Astrocyte of the spinal cord (primary cell): ENCODE results near the gene FAM163A.

ENCODE experiments used
- DNase-seq: peaks from one replicate; pipeline ENCODE4 v3.0.0; 2011; ENCODE audit warnings: low read depth, low spot score
- H3K4me3 ChIP-seq: 2 replicates; pipeline ENCODE4 v1.5.1; 2011; ENCODE audit warnings: low read depth, mild to moderate bottlenecking, low read length, moderate library complexity
- in situ Hi-C: cut with HindIII; loops from 2 replicates; pipeline ENCODE4 v1.10.0; 2017; ENCODE audit warnings: low sequenced_read_pairs
- TF ChIP-seq, protein P1 (sequence below): IDR thresholded peaks from 2 replicates; pipeline ENCODE4 v1.5.1; 2012; ENCODE audit warnings: low read depth, mild to moderate bottlenecking, low read length, inconsistent platforms

Gene FAM163A

GRCh38 chr1:179774566-179774965 is 31.5 kb downstream of the FAM163A start:
- DNase-seq: no peak
- TF ChIP-seq, protein P1, sequence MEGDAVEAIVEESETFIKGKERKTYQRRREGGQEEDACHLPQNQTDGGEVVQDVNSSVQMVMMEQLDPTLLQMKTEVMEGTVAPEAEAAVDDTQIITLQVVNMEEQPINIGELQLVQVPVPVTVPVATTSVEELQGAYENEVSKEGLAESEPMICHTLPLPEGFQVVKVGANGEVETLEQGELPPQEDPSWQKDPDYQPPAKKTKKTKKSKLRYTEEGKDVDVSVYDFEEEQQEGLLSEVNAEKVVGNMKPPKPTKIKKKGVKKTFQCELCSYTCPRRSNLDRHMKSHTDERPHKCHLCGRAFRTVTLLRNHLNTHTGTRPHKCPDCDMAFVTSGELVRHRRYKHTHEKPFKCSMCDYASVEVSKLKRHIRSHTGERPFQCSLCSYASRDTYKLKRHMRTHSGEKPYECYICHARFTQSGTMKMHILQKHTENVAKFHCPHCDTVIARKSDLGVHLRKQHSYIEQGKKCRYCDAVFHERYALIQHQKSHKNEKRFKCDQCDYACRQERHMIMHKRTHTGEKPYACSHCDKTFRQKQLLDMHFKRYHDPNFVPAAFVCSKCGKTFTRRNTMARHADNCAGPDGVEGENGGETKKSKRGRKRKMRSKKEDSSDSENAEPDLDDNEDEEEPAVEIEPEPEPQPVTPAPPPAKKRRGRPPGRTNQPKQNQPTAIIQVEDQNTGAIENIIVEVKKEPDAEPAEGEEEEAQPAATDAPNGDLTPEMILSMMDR: no peak
- in situ Hi-C loops: no loop called here
- no peak overlapping the region for H3K4me3 ChIP-seq

DNA sequence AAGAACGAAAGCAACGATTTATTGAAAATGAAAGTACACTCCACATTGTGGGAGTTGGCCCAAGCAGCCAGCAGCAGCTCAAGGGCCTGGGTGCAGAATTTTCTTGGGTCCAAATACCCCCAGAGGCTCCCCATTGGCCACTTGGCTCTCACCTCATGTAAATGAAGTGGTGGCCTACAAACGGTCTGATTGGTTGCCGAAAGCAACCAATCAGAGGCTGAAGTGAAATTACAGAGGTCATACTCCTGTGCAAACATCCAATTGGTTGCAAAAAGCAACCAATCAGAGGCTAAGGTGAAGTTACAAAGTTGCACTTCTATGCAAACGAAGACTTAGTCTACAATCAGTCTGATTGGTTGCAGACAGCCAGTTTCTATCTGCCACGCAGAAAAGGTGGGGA is 31.9 kb downstream of the FAM163A start:
- no peak for DNase-seq
- in situ Hi-C loops: no loop called here
- no peak overlapping the region for H3K4me3 ChIP-seq
- TF ChIP-seq, protein P1: no peak

- H3K4me3 ChIP-seq: no peak overlapping the region
- in situ Hi-C loops: no loop called here
- DNase-seq: no peak
- TF ChIP-seq, protein P1: no peak
Measured at GRCh38 chr1:179776831-179777230, 33.7 kb downstream of the FAM163A start.

- no peak overlapping the region for H3K4me3 ChIP-seq
- in situ Hi-C loops: no loop called here
- TF ChIP-seq, protein P1: no peak
- no peak for DNase-seq
Measured at GRCh38 chr1:179777731-179778130, 34.6 kb downstream of the FAM163A start.

- TF ChIP-seq, protein P1: no peak
- DNase-seq: no peak
Measured at GRCh38 chr1:179779645-179780272, 36.7 kb downstream of the FAM163A start.

GRCh38 chr1:179781962-179782361 is 38.9 kb downstream of the FAM163A start:
- in situ Hi-C loops: no loop called here
- no peak overlapping the region for H3K4me3 ChIP-seq
- no peak for DNase-seq
- TF ChIP-seq, protein P1: no peak

More at GRCh38 chr1:179779645-179780272, 36.7 kb downstream of the FAM163A start:
- H3K4me3 ChIP-seq: no peak overlapping the region
- in situ Hi-C loops: no loop called here
